Stimulated activated naive CD8-positive, alpha-beta T cell treated with anti-CD3 and anti-CD28 coated beads, Interleukin-15, Interleukin-2, amounts not matched to agents 100 ng/mL and 50 ng/mL, for 24 hours (primary cell): ENCODE data around the gene SORCS2.

Source experiments
- H3K27ac Mint-ChIP-seq: one replicate; pipeline ENCODE4 v1.8.0; 2021; ENCODE audit warnings: mild to moderate bottlenecking, mixed read lengths
- H3K27me3 Mint-ChIP-seq: one replicate; pipeline ENCODE4 v1.8.0; 2021; ENCODE audit warnings: mixed read lengths
- H3K36me3 Mint-ChIP-seq: one replicate; pipeline ENCODE4 v1.8.0; 2021; ENCODE audit warnings: low read depth, mixed read lengths
- H3K4me1 Mint-ChIP-seq: one replicate; pipeline ENCODE4 v1.8.0; 2021; ENCODE audit warnings: low read depth, mixed read lengths
- H3K4me3 Mint-ChIP-seq: one replicate; pipeline ENCODE4 v1.8.0; 2021; ENCODE audit warnings: mild to moderate bottlenecking, mixed read lengths
- H3K9me3 Mint-ChIP-seq: one replicate; pipeline ENCODE4 v1.8.0; 2021; ENCODE audit warnings: mixed read lengths

The SORCS2 gene

DNA sequence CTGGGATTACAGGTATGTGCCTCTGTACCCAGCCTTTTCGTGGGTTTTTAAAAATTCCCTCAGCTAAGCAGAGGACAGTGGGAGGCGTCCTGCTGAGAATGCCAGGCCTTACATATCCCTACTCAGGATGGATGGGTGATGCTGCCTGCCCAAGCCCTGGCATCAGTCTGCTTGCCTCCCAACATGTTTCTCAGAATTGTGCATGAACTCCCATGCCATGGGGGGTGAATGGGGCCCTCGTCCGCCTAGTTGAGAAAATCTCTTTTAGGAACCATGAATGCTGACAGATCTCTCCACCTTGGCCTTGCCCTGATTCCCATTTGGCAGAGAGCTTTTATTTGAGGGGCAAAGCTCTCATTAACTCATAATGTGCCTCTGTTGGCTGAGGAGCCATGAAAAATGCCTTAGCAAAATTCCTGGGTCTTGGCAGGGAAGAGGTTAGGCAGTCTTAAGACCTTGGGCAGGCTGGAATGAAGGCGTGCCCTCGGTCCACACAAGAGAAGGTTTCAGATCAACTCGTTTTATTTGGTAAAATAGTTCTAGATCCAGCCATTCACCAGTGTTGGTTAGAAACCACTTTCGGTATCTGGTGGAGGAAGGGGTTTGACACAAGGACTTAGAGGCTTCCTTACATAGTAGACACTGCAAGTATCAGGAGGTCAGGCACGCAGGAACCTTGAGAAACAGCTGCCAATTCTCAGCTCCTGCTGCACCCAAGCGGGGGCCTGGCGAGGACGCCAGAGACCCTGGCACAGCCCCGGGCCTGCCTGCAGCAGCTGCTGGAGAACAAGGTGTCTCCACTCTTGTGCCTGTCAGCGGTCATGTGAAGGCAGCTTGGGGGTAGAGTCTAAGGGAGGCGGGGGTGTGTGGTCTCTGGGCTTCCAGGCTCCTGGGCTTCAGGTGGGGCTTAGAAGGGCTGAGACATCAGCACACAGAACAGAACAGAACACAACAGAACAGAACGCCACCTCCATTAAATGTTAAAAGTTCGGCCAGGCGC lies 435.2 kb downstream of the SORCS2 start:
- no peaks in the 10 kb centered on the region for H3K4me1 Mint-ChIP-seq
- no peaks in the 10 kb centered on the region for H3K36me3 Mint-ChIP-seq
- no peak overlapping the region for H3K27ac Mint-ChIP-seq
- H3K4me3 Mint-ChIP-seq: no peak overlapping the region
- H3K27me3 Mint-ChIP-seq: peaks cover 6% of the 10 kb centered on the region
- H3K9me3 Mint-ChIP-seq: no peaks in the 10 kb centered on the region

DNA sequence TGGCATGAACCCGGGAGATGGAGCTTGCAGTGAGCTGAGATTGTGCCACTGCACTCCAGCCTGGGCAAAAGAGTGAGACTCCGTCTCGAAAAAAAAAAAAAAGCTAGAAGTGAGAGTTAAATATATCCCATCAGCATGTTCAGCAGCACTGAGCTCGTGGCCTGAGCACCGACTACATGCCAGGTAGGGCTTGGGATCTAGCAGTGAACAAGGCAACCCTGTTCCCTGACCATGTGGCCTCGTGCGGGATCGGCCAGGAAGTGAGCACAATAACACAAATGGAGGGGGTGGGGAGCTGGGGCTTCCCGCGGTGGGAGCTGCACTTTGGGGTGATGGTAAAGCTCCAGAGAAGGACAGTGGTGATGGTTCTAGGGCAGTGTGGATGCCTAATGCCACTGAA lies 436.1 kb downstream of the SORCS2 start:
- Mint-ChIP-seq H3K4me3 (no peak overlapping the region), H3K4me1 (no peaks in the 10 kb centered on the region), H3K27ac (no peak overlapping the region), H3K27me3 (peaks cover 5% of the 10 kb centered on the region), H3K9me3 (no peaks in the 10 kb centered on the region), H3K36me3 (no peaks in the 10 kb centered on the region)

DNA sequence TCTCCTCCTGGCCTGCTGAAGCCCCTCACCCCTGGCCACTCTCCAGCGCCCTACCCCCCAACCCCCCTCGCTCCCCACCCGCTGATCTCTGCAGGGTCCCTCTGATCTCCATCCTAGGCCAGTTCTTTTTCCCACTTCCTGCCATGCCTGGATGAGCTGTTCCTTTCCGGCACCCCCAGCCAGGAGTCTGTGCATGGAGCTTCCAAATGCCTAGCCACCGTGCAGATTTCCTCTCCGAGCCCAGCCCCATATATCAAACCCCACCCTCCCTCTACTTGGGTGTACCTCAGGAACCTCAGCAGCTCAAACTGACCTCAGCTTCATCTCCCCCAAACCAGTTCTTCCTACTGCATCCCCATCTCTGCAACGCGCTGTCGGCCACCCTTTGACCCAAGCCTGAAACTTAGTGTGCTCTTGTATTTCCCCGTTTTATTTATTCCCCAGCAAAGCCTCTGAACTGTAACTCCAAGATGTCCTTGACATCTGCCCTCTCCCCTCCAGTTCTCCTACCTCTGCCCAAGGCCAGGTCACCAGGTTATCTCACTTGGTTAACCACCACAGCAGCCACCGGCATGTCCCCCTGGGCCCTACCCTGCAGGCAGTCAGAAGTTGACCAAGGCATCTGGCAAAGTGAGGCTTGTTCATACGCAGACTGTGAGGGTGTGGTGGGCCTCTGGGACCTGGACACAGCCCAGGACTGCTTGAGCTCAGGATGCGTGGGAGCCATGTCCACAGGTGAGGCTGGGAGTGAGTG lies 437.3 kb downstream of the SORCS2 start:
- no peaks in the 10 kb centered on the region for H3K4me1 Mint-ChIP-seq

DNA sequence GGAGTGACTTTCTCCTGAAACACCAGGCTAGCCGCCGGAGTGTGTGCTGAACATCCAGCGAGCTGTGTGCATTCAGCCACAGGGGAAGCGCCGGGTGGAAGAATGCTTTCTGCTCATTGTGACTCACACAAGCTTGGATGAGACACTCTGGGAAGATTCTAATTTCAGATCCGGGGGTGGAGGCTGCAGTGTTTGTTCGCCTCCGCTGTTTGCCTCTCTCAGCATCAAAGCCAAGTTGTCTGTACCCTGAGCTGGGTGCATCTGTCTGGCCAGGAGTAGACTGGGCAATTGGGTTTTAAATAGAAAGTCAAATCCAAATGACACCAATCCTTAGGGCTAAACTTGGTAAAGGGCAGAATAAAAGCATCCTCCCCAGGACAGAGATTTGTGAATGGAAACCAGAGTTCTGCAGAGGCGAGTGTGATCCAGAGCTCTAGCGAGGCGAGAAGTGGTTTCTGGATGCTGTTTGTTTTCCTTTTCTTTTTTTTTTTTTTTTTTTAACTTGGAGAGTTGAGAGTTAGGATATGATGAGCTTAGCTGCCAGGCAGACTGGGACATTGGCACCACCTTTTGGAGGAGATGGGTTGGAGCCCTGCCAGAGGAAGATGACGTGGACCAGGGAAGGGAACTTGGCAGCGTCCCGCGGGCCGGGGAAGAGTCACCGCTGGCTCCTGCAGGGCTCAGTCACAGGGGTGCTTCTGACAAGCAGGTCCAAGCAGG lies 438.4 kb downstream of the SORCS2 start:
- Mint-ChIP-seq H3K9me3 (no peaks in the 10 kb centered on the region), H3K36me3 (no peaks in the 10 kb centered on the region), H3K4me3 (no peak overlapping the region), H3K27ac (no peak overlapping the region), H3K4me1 (no peaks in the 10 kb centered on the region), H3K27me3 (peaks cover 5% of the 10 kb centered on the region)

More for the DNA sequence above, 437.3 kb downstream of the SORCS2 start:
- H3K27me3 Mint-ChIP-seq: peaks cover 5% of the 10 kb centered on the region
- H3K36me3 Mint-ChIP-seq: no peaks in the 10 kb centered on the region
- H3K4me3 Mint-ChIP-seq: no peak overlapping the region
- H3K9me3 Mint-ChIP-seq: no peaks in the 10 kb centered on the region
- H3K27ac Mint-ChIP-seq: no peak overlapping the region

- Mint-ChIP-seq H3K4me1 (no peaks in the 10 kb centered on the region), H3K9me3 (no peaks in the 10 kb centered on the region), H3K36me3 (no peaks in the 10 kb centered on the region), H3K27ac (no peak overlapping the region), H3K27me3 (peaks cover 5% of the 10 kb centered on the region), H3K4me3 (no peak overlapping the region)
Measured at GRCh38 chr4:7631288-7632014, 439.1 kb downstream of the SORCS2 start.

- H3K4me3 Mint-ChIP-seq: no peak overlapping the region
- H3K27me3 Mint-ChIP-seq: peaks cover 5% of the 10 kb centered on the region
- H3K27ac Mint-ChIP-seq: no peak overlapping the region
- H3K4me1 Mint-ChIP-seq: no peaks in the 10 kb centered on the region
- H3K36me3 Mint-ChIP-seq: no peaks in the 10 kb centered on the region
- H3K9me3 Mint-ChIP-seq: no peaks in the 10 kb centered on the region
Measured at GRCh38 chr4:7632341-7632740, 440.0 kb downstream of the SORCS2 start.

DNA sequence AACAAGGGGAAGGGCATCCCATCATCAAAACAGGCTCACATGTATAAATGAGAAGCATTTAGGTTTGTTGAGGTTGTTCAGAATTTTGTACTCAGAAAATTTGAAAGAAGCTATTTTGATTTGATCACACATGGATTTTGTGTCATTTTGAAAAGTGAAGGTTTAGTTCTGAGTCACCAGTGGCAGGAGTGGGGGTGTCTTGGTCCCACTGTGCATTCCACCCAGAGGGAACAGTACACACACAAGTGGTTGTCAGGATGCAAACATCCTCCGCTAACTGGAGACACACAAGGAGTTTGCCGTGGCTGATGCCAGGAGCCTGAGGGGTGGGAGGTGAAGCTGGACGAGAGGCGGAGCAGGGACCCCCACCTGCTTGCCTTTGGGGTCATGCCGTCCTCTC lies 440.6 kb downstream of the SORCS2 start:
- H3K27ac Mint-ChIP-seq: no peak overlapping the region
- H3K27me3 Mint-ChIP-seq: peaks cover 5% of the 10 kb centered on the region
- H3K36me3 Mint-ChIP-seq: no peaks in the 10 kb centered on the region
- H3K4me1 Mint-ChIP-seq: no peaks in the 10 kb centered on the region
- no peak overlapping the region for H3K4me3 Mint-ChIP-seq
- H3K9me3 Mint-ChIP-seq: no peaks in the 10 kb centered on the region

- Mint-ChIP-seq H3K4me3 (no peak overlapping the region), H3K4me1 (no peaks in the 10 kb centered on the region), H3K27ac (no peak overlapping the region), H3K36me3 (no peaks in the 10 kb centered on the region), H3K27me3 (peaks cover 5% of the 10 kb centered on the region), H3K9me3 (no peaks in the 10 kb centered on the region)
Measured at GRCh38 chr4:7634661-7635251, 442.4 kb downstream of the SORCS2 start.

- no peaks in the 10 kb centered on the region for H3K9me3 Mint-ChIP-seq
- H3K4me1 Mint-ChIP-seq: no peaks in the 10 kb centered on the region
- no peak overlapping the region for H3K4me3 Mint-ChIP-seq
- H3K36me3 Mint-ChIP-seq: no peaks in the 10 kb centered on the region
- H3K27me3 Mint-ChIP-seq: peaks cover 5% of the 10 kb centered on the region
- H3K27ac Mint-ChIP-seq: no peak overlapping the region
Measured at GRCh38 chr4:7635445-7636239, 443.3 kb downstream of the SORCS2 start.

DNA sequence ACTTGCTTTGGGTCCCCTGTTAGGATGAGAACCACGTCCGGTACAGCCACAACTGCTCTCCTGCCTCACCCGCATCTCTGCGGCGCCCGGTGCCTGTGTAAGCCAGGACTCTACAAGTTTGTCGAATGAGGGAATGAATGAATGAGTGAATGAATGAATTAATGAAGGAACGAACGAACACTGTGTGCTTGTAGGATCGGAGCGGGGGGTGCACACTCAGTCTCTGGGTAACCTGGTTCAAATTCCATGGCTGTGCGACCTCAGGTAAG lies 443.8 kb downstream of the SORCS2 start:
- no peaks in the 10 kb centered on the region for H3K4me1 Mint-ChIP-seq
- no peaks in the 10 kb centered on the region for H3K36me3 Mint-ChIP-seq
- peaks cover 5% of the 10 kb centered on the region for H3K27me3 Mint-ChIP-seq
- H3K9me3 Mint-ChIP-seq: no peaks in the 10 kb centered on the region
- no peak overlapping the region for H3K4me3 Mint-ChIP-seq
- no peak overlapping the region for H3K27ac Mint-ChIP-seq

GRCh38 chr4:7637139-7637538 lies 444.8 kb downstream of the SORCS2 start:
- H3K4me3 Mint-ChIP-seq: no peak overlapping the region
- no peaks in the 10 kb centered on the region for H3K4me1 Mint-ChIP-seq
- H3K27me3 Mint-ChIP-seq: peaks cover 5% of the 10 kb centered on the region
- H3K27ac Mint-ChIP-seq: no peak overlapping the region
- no peaks in the 10 kb centered on the region for H3K36me3 Mint-ChIP-seq
- no peaks in the 10 kb centered on the region for H3K9me3 Mint-ChIP-seq

DNA sequence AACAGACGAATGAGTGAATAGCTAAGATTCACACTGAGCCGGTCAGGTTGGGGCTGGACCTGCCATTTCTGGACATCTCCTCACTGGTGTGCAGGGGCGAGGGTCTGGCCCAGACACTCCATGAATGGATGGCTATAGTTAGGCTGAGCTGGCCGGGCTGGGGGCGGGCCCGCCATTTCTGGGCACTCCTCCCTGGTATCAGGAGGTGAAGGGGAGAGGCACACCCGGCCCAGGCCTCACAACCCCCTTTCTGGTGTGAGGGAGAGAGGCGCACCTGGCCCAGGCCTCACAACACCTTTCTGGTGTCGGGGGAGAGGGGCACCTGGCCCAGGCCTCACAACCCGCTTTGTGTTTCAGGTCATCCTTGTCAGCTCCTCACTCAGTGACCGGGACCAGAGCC lies 445.6 kb downstream of the SORCS2 start:
- no peaks in the 10 kb centered on the region for H3K36me3 Mint-ChIP-seq
- H3K4me1 Mint-ChIP-seq: no peaks in the 10 kb centered on the region
- no peak overlapping the region for H3K4me3 Mint-ChIP-seq
- no peaks in the 10 kb centered on the region for H3K27me3 Mint-ChIP-seq
- no peak overlapping the region for H3K27ac Mint-ChIP-seq
- H3K9me3 Mint-ChIP-seq: no peaks in the 10 kb centered on the region

DNA sequence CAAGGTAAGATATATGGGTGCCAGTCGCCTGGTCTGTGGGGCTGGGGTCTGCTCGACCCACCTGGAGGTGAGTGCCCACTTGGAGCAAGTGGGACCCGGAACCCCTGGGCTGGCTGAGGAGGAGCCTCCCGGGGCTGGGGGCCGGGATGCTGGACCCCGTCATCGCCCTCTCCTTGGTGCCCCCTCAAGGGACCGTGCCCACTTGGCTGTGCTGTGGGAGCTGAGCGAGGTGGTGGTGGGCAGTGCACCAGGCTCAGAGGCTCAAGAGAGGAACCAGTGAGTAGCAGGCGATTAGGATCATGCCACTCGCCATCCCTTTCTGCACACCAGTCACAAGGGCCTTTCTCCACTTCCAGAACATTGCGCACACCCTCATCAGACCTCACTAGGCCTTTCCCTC lies 446.2 kb downstream of the SORCS2 start:
- H3K4me1 Mint-ChIP-seq: no peaks in the 10 kb centered on the region
- H3K27me3 Mint-ChIP-seq: no peaks in the 10 kb centered on the region
- H3K4me3 Mint-ChIP-seq: no peak overlapping the region
- H3K36me3 Mint-ChIP-seq: no peaks in the 10 kb centered on the region
- no peaks in the 10 kb centered on the region for H3K9me3 Mint-ChIP-seq
- H3K27ac Mint-ChIP-seq: no peak overlapping the region
